ENCODE measurements around the gene LKAAEAR1. TPM values are rescaled to one million over a fixed set of nuclear protein-coding genes. Genes with fewer than 3 reads are reported as not detected.

LKAAEAR1 gene
- total and polyA plus RNA-seq, 2 donors from 2014 or later, result 0.31 TPM; not detected in 1

- TF ChIP-seq CTCF (IDR thresholded peaks at IDR 0.05; ENCODE audit: borderline replicate concordance, extremely low read depth, insufficient read depth), result no peak
- FAIRE-seq (no peak), DNase-seq (peak in 4 of 5 donors; percentile 46 to 78 (median 50))
- Histone ChIP-seq H3K27ac (ENCODE audit: low read depth in 2 of 2, low read length in 2 of 2) (no peak overlapping the region), H3K36me3 (ENCODE audit: control insufficient read depth in 2 of 3, insufficient read depth in 3 of 3, low read length in 3 of 3) (peaks cover 0 to 4% (median 0%) of the 10 kb centered on the region in 3 donors), H3K4me3 (ENCODE audit: low read length in 3 of 3) (no peak overlapping the region), H3K9me3 (ENCODE audit: control insufficient read depth in 2 of 3, insufficient read depth in 1 of 3, low read length in 3 of 3) (no peaks in the 10 kb centered on the region), H3K9ac (ENCODE audit: low read length in 3 of 3) (no peak overlapping the region), H3K27me3 (ENCODE audit: control insufficient read depth, insufficient read depth, low read length) (peaks cover 2% of the 10 kb centered on the region), H3K4me1 (ENCODE audit: control insufficient read depth in 2 of 3, insufficient read depth in 2 of 3, low read depth in 1 of 3, low read length in 3 of 3) (peaks cover 0 to 14% (median 0%) of the 10 kb centered on the region in 3 donors)
- intact Hi-C loops (cut with DNase I), result no loop called here
Observed at GRCh38 chr20:64038224-64038564, 46.0 kb downstream of the LKAAEAR1 start.

GRCh38 chr20:64037498-64038213, 46.5 kb downstream of the LKAAEAR1 start:
- Histone ChIP-seq H3K27ac (ENCODE audit: low read depth in 2 of 2, low read length in 2 of 2) (no peak overlapping the region), H3K9ac (ENCODE audit: low read length in 3 of 3) (no peak overlapping the region), H3K36me3 (ENCODE audit: control insufficient read depth in 2 of 3, insufficient read depth in 3 of 3, low read length in 3 of 3) (peaks cover 0 to 4% (median 0%) of the 10 kb centered on the region in 3 donors), H3K4me3 (ENCODE audit: low read length in 3 of 3) (no peak overlapping the region), H3K27me3 (ENCODE audit: control insufficient read depth, insufficient read depth, low read length) (peaks cover 2% of the 10 kb centered on the region), H3K9me3 (ENCODE audit: control insufficient read depth in 2 of 3, insufficient read depth in 1 of 3, low read length in 3 of 3) (no peaks in the 10 kb centered on the region), H3K4me1 (ENCODE audit: control insufficient read depth in 2 of 3, insufficient read depth in 2 of 3, low read depth in 1 of 3, low read length in 3 of 3) (peaks cover 0 to 14% (median 0%) of the 10 kb centered on the region in 3 donors)
- intact Hi-C loops (cut with DNase I), result no loop called here
- no peak for TF ChIP-seq CTCF (IDR thresholded peaks at IDR 0.05; ENCODE audit: borderline replicate concordance, extremely low read depth, insufficient read depth)
- FAIRE-seq (no peak), DNase-seq (peak in 2 of 5 donors; percentile 16 to 73)

GRCh38 chr20:64037199-64037497, 47.0 kb downstream of the LKAAEAR1 start:
- no peak for DNase-seq
- Histone ChIP-seq H3K9me3 (ENCODE audit: control insufficient read depth in 2 of 3, insufficient read depth in 1 of 3, low read length in 3 of 3) (no peaks in the 10 kb centered on the region), H3K36me3 (ENCODE audit: control insufficient read depth in 2 of 3, insufficient read depth in 3 of 3, low read length in 3 of 3) (peaks cover 0 to 5% (median 0%) of the 10 kb centered on the region in 3 donors), H3K4me3 (ENCODE audit: low read length in 3 of 3) (no peak overlapping the region), H3K4me1 (ENCODE audit: control insufficient read depth in 2 of 3, insufficient read depth in 2 of 3, low read depth in 1 of 3, low read length in 3 of 3) (peaks cover 0 to 14% (median 0%) of the 10 kb centered on the region in 3 donors), H3K27ac (ENCODE audit: low read depth in 2 of 2, low read length in 2 of 2) (no peak overlapping the region), H3K9ac (ENCODE audit: low read length in 3 of 3) (no peak overlapping the region), H3K27me3 (ENCODE audit: control insufficient read depth, insufficient read depth, low read length) (peaks cover 2% of the 10 kb centered on the region)
- intact Hi-C loops (cut with DNase I), result no loop called here
- TF ChIP-seq CTCF (IDR thresholded peaks at IDR 0.05; ENCODE audit: borderline replicate concordance, extremely low read depth, insufficient read depth), result no peak
- no peak for FAIRE-seq
